Measurements from ENCODE around the gene NEIL1. TPM values are rescaled to one million over a fixed set of nuclear protein-coding genes. Genes with fewer than 3 reads are reported as not detected.
"Not testable (repeated sequence)": the region's sequence is repeated elsewhere in the genome, so short reads cannot be mapped to it uniquely, and the experiment has no call there.

Gene NEIL1, protein sequence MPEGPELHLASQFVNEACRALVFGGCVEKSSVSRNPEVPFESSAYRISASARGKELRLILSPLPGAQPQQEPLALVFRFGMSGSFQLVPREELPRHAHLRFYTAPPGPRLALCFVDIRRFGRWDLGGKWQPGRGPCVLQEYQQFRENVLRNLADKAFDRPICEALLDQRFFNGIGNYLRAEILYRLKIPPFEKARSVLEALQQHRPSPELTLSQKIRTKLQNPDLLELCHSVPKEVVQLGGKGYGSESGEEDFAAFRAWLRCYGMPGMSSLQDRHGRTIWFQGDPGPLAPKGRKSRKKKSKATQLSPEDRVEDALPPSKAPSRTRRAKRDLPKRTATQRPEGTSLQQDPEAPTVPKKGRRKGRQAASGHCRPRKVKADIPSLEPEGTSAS
- 10 to 100 TPM; 12.3 to 40.8 (median 26.6) TPM for polyA plus RNA-seq (ENCODE audit: insufficient read length in 4 of 4)

GRCh38 chr15:75346796-75347221 is at the start of gene NEIL1:
Gene NEIL1 (plus strand): TSS chr15:75347039. CDS start chr15:75348906, 1,867 bp downstream.
- peak in 1 of 4 donors; percentile 1 for DNase-seq (ENCODE audit: low read depth in 4 of 4, low spot score in 2 of 4)

DNA sequence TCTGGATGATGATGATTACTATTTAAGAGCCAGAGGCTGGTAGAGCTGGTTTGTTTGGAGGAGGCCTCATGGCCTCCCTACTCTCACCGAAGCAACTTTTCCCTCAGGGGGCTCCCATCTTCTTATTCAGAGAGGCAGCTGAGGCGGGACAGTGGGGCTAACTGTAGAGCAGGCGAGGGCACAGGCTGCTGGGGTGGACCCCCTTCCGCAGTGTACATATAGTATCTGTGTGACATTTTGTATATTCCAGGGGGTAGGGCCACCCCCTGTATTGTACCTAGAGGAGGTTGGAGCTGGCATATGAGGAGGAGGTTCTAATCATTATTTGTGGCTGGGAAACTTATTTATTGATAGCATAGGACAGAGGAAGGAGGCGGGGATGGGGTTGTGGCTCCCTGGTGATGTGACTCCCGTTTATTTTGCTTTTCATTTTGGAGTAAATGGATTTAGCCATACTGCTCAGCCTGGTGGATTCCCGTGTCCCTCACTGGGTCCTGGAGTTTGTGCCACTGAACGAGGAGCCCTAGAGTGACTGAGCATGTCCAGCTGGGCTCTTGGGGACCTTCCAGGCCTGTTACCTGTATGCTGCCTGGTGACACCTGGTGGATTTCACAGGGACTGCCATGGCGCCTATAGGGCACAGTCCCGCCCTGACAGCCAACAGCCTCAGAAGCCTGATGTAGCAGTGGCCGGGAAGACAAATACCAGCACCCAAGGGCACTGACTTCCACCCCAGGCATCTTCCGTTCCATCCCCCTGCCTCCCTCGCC is 48.1 kb upstream of the NEIL1 start:
- DNase-seq (ENCODE audit: low read depth in 4 of 4, low spot score in 2 of 4), result not testable (repeated sequence)

- DNase-seq (ENCODE audit: low read depth in 4 of 4, low spot score in 2 of 4), result not testable (repeated sequence)
These were observed 47.5 kb upstream of the NEIL1 start for GRCh38 chr15:75299311-75299688.

DNA sequence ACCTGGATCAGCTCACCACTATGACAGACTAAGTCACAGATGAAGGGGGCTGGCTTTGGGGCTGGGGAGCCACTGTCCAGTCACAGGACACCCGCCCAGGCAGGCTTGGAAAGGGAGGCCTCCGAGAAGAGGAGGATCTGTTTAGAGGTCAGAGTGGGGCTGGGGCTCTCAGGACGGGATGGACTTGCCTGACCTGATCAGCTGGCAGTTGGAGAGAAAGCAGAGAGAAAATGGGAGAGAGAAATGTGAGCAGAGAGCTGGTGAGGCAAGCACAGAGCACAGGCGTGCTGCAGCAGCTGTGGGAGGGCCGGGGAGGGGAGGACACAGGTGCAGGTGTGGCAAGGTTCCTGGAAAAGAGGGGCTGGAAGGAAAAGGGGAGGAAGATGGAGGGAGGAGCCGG is 46.8 kb upstream of the NEIL1 start:
- DNase-seq (ENCODE audit: low read depth in 4 of 4, low spot score in 2 of 4), result not testable (repeated sequence)

GRCh38 chr15:75302318-75302717 is 44.5 kb upstream of the NEIL1 start:
- no peak for DNase-seq (ENCODE audit: low read depth in 4 of 4, low spot score in 2 of 4)

DNA sequence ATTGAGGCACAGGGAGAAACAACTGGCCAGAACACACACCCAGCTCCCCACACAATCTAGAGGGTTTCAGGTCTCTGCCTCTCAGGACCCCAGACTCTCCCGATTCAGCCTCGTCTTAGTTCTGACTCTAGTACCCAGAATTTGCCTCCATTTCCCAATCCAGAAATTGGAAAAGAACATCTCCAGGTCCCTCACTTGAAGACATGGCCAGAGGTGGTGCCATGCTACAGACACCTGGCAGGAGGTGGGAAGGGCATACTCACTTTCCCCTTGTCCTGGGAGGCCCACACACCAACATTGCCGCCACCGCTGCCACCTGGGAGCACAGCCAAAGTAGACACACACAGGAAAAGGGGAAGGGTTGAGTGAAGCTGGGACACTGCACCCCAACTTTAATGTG is 44.1 kb upstream of the NEIL1 start:
- not testable (repeated sequence) for DNase-seq (ENCODE audit: low read depth in 4 of 4, low spot score in 2 of 4)

- DNase-seq (ENCODE audit: low read depth in 4 of 4, low spot score in 2 of 4), result no peak
These were observed 40.7 kb upstream of the NEIL1 start for GRCh38 chr15:75306188-75306587.

- peak in 2 of 4 donors; percentile 0 to 23 for DNase-seq (ENCODE audit: low read depth in 4 of 4, low spot score in 2 of 4)
These were observed 39.0 kb upstream of the NEIL1 start for GRCh38 chr15:75307778-75308390.

DNA sequence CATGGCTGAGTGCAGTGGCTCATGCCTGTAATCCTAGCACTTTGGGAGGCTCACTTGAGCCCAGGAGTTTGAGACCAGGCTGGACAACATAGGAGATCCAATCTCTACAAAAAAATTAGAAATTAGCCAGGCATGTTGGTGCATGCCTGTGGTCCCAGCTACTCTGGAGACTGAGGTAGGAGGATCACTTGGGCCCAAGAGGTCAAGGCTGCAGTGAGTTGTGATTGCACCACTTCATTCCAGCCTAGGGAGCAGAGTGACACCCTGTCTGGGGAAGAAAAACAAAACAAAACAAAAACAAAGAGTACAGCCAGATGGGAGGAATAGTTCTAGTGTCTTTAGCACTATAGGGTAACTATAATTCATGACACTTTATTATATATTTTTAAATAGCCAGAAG is 37.1 kb upstream of the NEIL1 start:
- DNase-seq (ENCODE audit: low read depth in 4 of 4, low spot score in 2 of 4), result no peak

DNA sequence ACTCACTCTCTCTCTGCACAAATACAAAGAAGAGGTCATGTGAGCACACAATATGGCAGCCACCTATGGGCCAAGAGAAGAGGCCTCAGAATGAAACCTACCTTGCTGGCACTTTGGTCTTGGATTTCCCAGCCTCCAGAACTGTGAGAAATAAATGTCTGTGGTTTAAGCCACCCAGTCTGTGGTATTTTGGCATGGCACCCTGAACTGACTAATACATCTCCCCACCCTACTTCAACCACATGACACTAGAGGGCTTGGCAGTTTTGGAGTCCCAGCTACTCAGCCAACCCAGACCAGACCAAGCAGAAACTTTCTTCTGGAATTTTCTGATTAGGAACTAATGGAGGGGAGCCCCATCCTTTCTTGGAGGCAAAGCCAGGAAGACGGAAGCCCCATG is 34.3 kb upstream of the NEIL1 start:
- not testable (repeated sequence) for DNase-seq (ENCODE audit: low read depth in 4 of 4, low spot score in 2 of 4)

- no peak for DNase-seq (ENCODE audit: low read depth in 4 of 4, low spot score in 2 of 4)
These were observed 33.6 kb upstream of the NEIL1 start for GRCh38 chr15:75313116-75313845.

DNA sequence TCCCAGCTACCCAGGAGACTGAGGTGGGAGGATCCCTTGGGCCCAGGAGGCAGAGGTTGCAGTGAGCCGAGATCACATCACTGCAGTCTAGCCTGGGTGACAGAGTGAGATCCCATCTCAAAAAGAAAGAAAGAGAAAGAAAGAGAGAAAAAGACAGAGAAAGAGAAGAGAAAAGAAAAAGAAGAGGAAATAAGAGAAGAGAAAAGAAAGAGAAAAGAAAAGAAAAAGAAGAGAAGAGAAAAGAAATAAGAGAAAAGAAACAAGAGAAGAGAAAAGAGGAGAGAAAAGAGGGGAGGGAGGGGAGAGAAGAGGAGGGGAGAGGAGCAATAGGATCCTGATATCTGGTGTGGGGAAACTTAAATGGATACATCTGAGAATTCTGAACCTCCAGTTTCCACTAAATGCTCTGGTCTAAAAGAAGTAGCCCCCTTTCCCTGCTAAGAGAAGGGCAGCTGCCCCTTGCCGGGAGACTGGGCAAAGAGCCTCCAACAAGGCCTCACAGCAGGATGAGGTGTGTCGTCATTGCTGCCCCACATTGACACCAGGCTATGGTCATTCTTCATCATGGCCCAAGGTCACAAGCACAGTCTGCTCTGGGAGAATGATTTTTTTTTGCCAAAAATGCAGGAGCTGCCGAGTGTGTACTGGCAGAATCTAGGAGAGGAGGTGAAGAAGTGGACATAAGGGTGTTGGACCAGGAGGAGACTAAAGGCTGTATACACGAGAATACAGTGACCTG is 32.1 kb upstream of the NEIL1 start:
- DNase-seq (ENCODE audit: low read depth in 4 of 4, low spot score in 2 of 4), result no peak

DNA sequence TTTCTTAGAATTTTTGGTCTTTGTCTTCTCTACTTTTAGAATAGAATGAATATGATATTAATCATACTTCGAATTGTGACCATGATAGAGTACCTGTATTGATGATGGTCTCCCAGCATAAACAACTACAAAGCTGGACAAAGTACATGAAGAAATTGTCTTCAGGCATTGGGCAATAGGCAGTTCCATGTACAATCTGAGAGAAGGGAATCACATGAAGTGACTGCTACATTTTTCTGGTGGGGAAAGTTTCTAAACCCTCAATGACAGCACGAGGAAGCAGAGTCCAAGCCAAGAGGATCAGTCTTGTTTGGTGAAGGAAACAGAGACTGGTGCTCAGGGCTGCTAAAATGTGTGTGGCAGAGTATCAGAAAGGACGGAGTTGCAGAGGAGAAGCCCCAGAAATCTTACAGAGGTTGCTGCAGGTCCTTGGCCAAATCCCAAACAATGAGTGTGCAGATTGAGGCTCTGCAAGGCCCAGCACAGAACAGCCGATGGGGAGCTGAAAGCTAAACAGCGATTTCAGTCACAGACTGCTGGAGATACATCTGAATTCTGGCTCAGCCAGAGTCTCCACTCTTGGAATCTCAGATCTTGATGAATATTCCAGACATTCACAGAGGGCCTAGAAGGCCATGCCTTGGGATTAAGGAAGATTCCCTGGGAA is 27.5 kb upstream of the NEIL1 start:
- DNase-seq (ENCODE audit: low read depth in 4 of 4, low spot score in 2 of 4), result not testable (repeated sequence)

DNA sequence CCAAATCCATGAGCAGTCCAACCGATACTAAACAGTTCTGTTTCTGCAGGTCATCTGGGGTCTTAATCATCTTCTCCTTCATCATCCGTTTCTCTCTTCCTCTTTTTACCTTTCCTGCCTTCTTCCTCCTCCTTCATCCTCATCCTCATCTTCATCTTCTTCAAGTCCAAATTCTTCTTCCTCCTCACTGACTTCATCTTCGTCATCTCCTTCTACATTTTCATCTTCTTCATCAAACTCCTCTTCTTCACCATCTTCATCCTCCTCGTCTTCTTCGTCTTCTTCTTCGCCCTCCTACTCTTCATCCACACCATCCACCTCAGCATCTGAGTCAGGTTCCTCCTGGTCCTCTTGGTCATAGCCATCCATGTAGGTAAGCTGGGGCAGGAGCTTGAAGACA is 25.1 kb upstream of the NEIL1 start:
- no peak for DNase-seq (ENCODE audit: low read depth in 4 of 4, low spot score in 2 of 4)

- DNase-seq (ENCODE audit: low read depth in 4 of 4, low spot score in 2 of 4), result no peak
These were observed 20.9 kb upstream of the NEIL1 start for GRCh38 chr15:75325922-75326321.

DNA sequence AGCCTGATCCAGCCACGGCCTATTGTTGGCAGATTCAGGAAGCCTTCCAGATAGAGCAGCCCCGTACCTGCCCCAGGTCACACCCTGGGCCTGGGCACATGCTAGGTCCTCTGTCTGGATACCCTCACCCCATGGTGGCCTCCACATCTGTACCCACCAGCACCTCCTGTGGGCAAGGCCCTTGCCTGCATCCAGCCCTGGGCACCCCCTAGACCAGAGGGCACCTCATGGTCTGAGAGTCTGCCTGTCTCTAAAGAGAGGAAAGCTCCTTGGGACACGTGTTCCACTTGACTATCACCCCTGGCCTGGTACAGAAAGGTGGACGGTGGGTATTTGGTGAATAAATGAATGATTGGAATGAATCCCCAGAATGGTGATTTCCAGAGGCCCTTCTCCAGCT is 19.8 kb upstream of the NEIL1 start:
- no peak for DNase-seq (ENCODE audit: low read depth in 4 of 4, low spot score in 2 of 4)

- no peak for DNase-seq (ENCODE audit: low read depth in 4 of 4, low spot score in 2 of 4)
These were observed 19.3 kb upstream of the NEIL1 start for GRCh38 chr15:75327491-75327890.

GRCh38 chr15:75328493-75329314 is 18.1 kb upstream of the NEIL1 start:
- no peak for DNase-seq (ENCODE audit: low read depth in 4 of 4, low spot score in 2 of 4)

GRCh38 chr15:75329571-75329970 is 17.3 kb upstream of the NEIL1 start:
- no peak for DNase-seq (ENCODE audit: low read depth in 4 of 4, low spot score in 2 of 4)
